Transverse colon (tissue), 4 donors: ENCODE results near the gene SEPTIN5.

Experiments
- CTCF ChIP-seq, 5 experiments: fragments of 200-600 bp in 3 of 5; fragments of 450-650 bp in 2 of 5; sonication (generic) in 3 of 5; IDR thresholded peaks; 1 replicate in 2 of 5; 2 replicates in 3 of 5; pipeline ENCODE4 v1.5.1; 2016 to 2017; ENCODE audit warnings: antibody characterized with exemption in 5 of 5, inconsistent platforms in 3 of 5, mild to moderate bottlenecking in 2 of 5, moderate library complexity in 1 of 5
- POLR2AphosphoS5 ChIP-seq, 3 donors: sonication (generic); formaldehyde crosslinking; IDR thresholded peaks; one replicate each; pipeline ENCODE4 v1.6.1; 2016; ENCODE audit warnings: antibody characterized with exemption in 3 of 3

GRCh38 chr22:19744350-19745006 is 30.2 kb downstream of the SEPTIN5 start:
- TF ChIP-seq CTCF (IDR thresholded peaks at IDR 0.05): no peak
- TF ChIP-seq POLR2AphosphoS5 (IDR thresholded peaks at IDR 0.05): no peak
